ENCODE results near the gene ERCC6L2.

The ERCC6L2 gene

DNA sequence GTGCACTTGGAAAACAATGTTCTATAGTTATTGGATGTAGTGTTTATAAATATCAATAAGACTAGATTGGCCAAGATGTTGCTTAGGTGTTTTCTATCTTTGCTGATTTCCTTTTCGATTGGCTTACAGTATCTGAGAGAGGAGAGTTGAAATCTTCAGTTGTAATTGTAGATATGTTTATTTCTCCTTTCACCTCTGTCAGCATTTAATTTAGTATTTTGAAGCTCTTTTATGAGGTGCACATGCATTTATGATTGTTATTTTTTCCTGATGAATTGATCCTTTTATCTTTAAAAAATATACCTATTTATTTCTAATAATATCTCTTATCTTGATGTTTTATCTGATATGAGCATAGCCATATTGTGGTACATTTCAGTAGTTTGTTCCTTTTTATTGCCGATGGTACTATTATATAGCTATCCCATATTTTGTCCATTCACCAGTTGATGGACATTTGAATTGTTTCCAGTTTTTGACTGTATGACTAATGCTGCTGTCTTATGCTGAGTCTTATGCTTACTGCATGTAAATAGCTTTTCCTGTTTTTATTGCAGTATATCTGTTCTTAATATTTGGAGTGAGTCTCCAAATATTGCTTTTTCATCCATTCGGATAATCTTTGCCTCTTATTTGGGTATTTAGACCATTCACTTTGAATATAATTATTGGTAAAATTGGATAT lies 34.7 kb downstream of the ERCC6L2 start:
- TF ChIP-seq, protein P1, sequence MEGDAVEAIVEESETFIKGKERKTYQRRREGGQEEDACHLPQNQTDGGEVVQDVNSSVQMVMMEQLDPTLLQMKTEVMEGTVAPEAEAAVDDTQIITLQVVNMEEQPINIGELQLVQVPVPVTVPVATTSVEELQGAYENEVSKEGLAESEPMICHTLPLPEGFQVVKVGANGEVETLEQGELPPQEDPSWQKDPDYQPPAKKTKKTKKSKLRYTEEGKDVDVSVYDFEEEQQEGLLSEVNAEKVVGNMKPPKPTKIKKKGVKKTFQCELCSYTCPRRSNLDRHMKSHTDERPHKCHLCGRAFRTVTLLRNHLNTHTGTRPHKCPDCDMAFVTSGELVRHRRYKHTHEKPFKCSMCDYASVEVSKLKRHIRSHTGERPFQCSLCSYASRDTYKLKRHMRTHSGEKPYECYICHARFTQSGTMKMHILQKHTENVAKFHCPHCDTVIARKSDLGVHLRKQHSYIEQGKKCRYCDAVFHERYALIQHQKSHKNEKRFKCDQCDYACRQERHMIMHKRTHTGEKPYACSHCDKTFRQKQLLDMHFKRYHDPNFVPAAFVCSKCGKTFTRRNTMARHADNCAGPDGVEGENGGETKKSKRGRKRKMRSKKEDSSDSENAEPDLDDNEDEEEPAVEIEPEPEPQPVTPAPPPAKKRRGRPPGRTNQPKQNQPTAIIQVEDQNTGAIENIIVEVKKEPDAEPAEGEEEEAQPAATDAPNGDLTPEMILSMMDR (IDR thresholded peaks at IDR 0.05; ENCODE audit: control insufficient read depth, insufficient read depth, low read depth, low read length, missing control alignments): no peak
- DNase-seq (ENCODE audit: low read depth): no peak
- no peak overlapping the region for H3K4me3 ChIP-seq (ENCODE audit: control insufficient read depth, low read depth, low read length)

DNA sequence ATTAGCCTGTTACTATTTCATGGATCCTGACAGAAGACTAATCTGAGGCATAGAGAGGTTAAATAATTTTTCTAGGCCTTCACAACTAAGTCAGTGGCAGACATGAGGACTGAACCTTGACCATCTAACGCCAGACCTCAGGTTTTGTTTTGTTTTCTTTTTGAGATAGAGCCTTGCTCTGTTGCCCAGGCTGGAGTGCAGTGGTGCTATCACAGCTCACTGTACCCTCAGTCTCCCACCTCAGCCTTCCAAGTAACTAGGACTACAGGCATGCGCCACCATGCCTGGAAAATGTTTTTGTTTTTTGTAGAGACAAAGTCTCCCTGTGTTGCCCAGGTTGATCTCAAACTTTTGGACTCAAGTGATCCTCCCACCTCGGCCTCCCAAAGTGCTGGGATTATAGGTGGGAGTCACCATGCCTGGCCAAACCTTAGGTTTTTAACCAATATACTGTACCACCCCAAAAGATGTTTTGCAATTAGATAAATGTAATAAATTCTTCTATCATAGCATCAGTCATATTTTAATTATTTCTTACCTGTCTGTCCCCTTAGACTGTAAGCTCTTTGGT lies 35.4 kb downstream of the ERCC6L2 start:
- TF ChIP-seq, protein P1 (IDR thresholded peaks at IDR 0.05; ENCODE audit: control insufficient read depth, insufficient read depth, low read depth, low read length, missing control alignments): no peak
- no peak overlapping the region for H3K4me3 ChIP-seq (ENCODE audit: control insufficient read depth, low read depth, low read length)
- DNase-seq (ENCODE audit: low read depth): no peak

DNA sequence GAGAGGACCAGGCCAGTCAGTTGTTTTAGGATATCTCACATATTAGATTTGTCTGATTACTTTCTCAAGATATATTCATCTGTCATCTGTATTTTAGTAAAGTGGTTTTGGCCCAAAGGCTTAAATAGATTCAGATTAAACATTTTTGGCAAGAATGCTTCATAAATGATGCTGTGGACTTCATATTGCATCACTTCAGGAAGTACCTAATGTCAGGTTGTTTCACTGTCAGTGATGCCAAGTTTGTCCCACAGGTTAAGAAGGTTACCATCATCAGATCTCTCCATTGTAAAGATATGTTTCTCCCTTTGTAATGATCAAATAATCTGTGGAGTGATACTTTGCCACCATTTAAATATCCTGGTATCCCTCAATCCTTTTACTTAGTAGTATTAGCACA lies 37.3 kb downstream of the ERCC6L2 start:
- H3K4me3 ChIP-seq (ENCODE audit: control insufficient read depth, low read depth, low read length): no peak overlapping the region
- no peak for DNase-seq (ENCODE audit: low read depth)
- TF ChIP-seq, protein P1 (IDR thresholded peaks at IDR 0.05; ENCODE audit: control insufficient read depth, insufficient read depth, low read depth, low read length, missing control alignments): no peak

DNA sequence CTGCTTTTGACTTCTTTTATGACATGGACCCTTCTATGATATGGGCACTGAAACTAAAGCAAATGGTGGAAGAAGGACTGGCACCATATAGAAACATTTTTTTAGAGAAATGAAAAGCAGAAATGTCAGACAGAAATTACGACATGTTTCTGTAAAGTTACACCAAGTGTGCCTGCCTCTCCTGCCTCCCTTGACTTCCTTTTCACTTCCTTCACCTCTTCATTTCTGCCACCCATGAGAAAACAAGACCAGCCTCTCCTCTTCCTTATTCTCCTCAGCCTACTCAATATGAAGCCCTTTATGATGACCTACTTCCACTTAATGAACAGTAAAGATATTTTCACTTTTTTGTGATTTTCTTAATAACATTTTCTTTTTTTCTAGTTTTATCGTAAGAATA lies 44.5 kb downstream of the ERCC6L2 start:
- no peak for DNase-seq (ENCODE audit: low read depth)
- H3K4me3 ChIP-seq (ENCODE audit: control insufficient read depth, low read depth, low read length): no peak overlapping the region
- TF ChIP-seq, protein P1 (IDR thresholded peaks at IDR 0.05; ENCODE audit: control insufficient read depth, insufficient read depth, low read depth, low read length, missing control alignments): no peak

DNA sequence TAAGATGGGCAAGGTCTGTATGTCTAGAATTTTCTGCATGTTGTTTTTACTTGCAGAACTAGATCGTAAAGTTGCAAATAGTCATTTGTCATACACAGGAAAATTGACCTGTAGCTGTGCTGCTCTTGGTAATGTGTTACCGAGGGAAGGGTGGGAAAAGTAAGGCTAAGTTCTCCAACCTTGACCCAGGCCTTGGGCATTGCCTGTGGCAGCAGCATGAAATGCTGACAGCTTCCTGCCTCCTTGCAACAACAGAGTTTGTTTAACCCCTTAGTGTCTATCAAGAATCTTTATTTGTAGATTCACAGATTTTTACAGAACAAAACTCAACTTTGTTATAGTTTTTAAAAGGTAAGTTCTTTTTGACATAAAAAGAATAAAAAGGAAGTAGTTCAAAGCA lies 48.3 kb downstream of the ERCC6L2 start:
- H3K4me3 ChIP-seq (ENCODE audit: control insufficient read depth, low read depth, low read length): no peak overlapping the region
- TF ChIP-seq, protein P1 (IDR thresholded peaks at IDR 0.05; ENCODE audit: control insufficient read depth, insufficient read depth, low read depth, low read length, missing control alignments): no peak
- DNase-seq (ENCODE audit: low read depth): no peak

DNA sequence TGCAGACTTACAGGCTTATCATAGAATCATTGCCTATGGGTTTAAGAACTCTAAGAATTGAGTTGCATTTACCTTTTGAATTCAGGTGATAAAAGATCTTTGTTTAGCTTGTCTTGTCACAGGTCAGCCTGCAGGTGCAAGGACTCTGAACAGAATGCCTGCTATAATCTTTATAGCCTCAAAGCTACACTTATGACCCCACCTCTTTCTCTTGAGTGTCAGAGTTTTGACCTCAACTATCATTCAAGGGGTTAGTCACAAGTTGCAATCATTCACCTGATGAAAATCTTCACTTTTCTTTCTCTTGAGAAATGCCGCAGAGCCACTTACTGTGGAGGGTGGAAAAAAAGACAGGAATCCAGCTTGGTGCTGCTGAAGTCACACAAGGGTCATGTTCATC lies 49.5 kb downstream of the ERCC6L2 start:
- TF ChIP-seq, protein P1 (IDR thresholded peaks at IDR 0.05; ENCODE audit: control insufficient read depth, insufficient read depth, low read depth, low read length, missing control alignments): no peak
- no peak overlapping the region for H3K4me3 ChIP-seq (ENCODE audit: control insufficient read depth, low read depth, low read length)
- no peak for DNase-seq (ENCODE audit: low read depth)
